WTC11 (cell line): ENCODE measurements around the gene HTRA1. TPM values are rescaled to one million over a fixed set of nuclear protein-coding genes. Genes with fewer than 3 reads are reported as not detected.

Source experiments
- ATAC-seq: fragments of 200-7000 bp; cut with Tn5 transposase; 2 replicates; pipeline ENCODE4 v1.10.0; 2021; ENCODE audit warnings: mild to moderate bottlenecking, moderate library complexity
- CTCF ChIA-PET: fragments of 300-600 bp; sonication (Branson Sonifier 250); formaldehyde crosslinking; loops from one replicate; lab custom pipeline; 2021; ENCODE audit warnings: antibody characterized with exemption; lab: Charles Lee
- POLR2A ChIA-PET: fragments of 350-600 bp; sonication (Branson Sonifier 250); formaldehyde crosslinking; loops from one replicate; lab custom pipeline; 2021; ENCODE audit warnings: antibody characterized with exemption; lab: Charles Lee
- DNase-seq: peaks from one replicate; pipeline ENCODE4 v3.0.0; 2021; ENCODE audit warnings: low spot score
- H3K27ac Mint-ChIP-seq: 2 replicates; pipeline ENCODE4 v1.8.0; 2021; ENCODE audit warnings: mixed read lengths
- H3K27me3 Mint-ChIP-seq: 2 replicates; pipeline ENCODE4 v1.8.0; 2021; ENCODE audit warnings: low read depth, mild to moderate bottlenecking, moderate library complexity, mixed read lengths
- H3K36me3 Mint-ChIP-seq: 2 replicates; pipeline ENCODE4 v1.8.0; 2021; ENCODE audit warnings: mixed read lengths
- H3K4me1 Mint-ChIP-seq: 2 replicates; pipeline ENCODE4 v1.8.0; 2022; ENCODE audit warnings: mixed read lengths
- H3K4me3 Mint-ChIP-seq: 2 replicates; pipeline ENCODE4 v1.8.0; 2021; ENCODE audit warnings: mild to moderate bottlenecking, moderate library complexity, mixed read lengths
- H3K9me3 Mint-ChIP-seq: 2 replicates; pipeline ENCODE4 v1.8.0; 2021; ENCODE audit warnings: mixed read lengths
- CDX4 ChIP-seq: fragments of 250-450 bp; sonication (Bioruptor Pico); IDR thresholded peaks from 2 replicates; pipeline ENCODE4 v1.9.0; 2021; ENCODE audit warnings: moderate library complexity, mild to moderate bottlenecking, inconsistent platforms, borderline replicate concordance
- E2F5 ChIP-seq: sonication (generic); formaldehyde crosslinking; IDR thresholded peaks from 2 replicates; pipeline ENCODE4 v1.8.1; 2022; ENCODE audit warnings: mild to moderate bottlenecking, moderate library complexity, missing genetic modification reagents
- ELF4 ChIP-seq: sonication (generic); formaldehyde crosslinking; IDR thresholded peaks from 2 replicates; pipeline ENCODE4 v1.8.1; 2022; ENCODE audit warnings: low read depth, mild to moderate bottlenecking, moderate library complexity, missing genetic modification reagents
- EMX1 ChIP-seq: fragments of 250-450 bp; sonication (Bioruptor Pico); IDR thresholded peaks from 2 replicates; pipeline ENCODE4 v1.8.0; 2021; ENCODE audit warnings: mild to moderate bottlenecking
- ESRRA ChIP-seq: sonication (generic); formaldehyde crosslinking; IDR thresholded peaks from 2 replicates; pipeline ENCODE4 v1.8.1; 2022; ENCODE audit warnings: mild to moderate bottlenecking, missing genetic modification reagents, borderline replicate concordance
- ETV6 ChIP-seq: sonication (generic); formaldehyde crosslinking; IDR thresholded peaks from 2 replicates; pipeline ENCODE4 v1.8.1; 2022; ENCODE audit warnings: mild to moderate bottlenecking, missing genetic modification reagents
- FOXJ3 ChIP-seq: sonication (generic); formaldehyde crosslinking; IDR thresholded peaks from 2 replicates; pipeline ENCODE4 v1.9.0; 2021; ENCODE audit warnings: missing genetic modification reagents, mild to moderate bottlenecking, borderline replicate concordance
- KAT7 ChIP-seq: sonication (generic); formaldehyde crosslinking; IDR thresholded peaks from 2 replicates; pipeline ENCODE4 v1.8.1; 2023; ENCODE audit warnings: missing genetic modification reagents, mild to moderate bottlenecking, borderline replicate concordance
- NR2C2 ChIP-seq: sonication (generic); formaldehyde crosslinking; IDR thresholded peaks from 2 replicates; pipeline ENCODE4 v1.8.0; 2022; ENCODE audit warnings: mild to moderate bottlenecking, missing genetic modification reagents
- NR3C1 ChIP-seq: sonication (generic); formaldehyde crosslinking; conservative IDR thresholded peaks from 2 replicates; pipeline ENCODE4 v1.8.1; 2023; ENCODE audit warnings: low read depth, mild to moderate bottlenecking, missing genetic modification reagents
- SOX15 ChIP-seq: fragments of 250-450 bp; sonication (Bioruptor Pico); IDR thresholded peaks from 2 replicates; pipeline ENCODE4 v1.9.0; 2021; ENCODE audit warnings: mild to moderate bottlenecking
- SP1 ChIP-seq: sonication (generic); formaldehyde crosslinking; conservative IDR thresholded peaks from 2 replicates; pipeline ENCODE4 v1.8.1; 2022; ENCODE audit warnings: missing genetic modification reagents
- TEAD1 ChIP-seq: sonication (generic); formaldehyde crosslinking; IDR thresholded peaks from 2 replicates; pipeline ENCODE4 v1.8.0; 2022; ENCODE audit warnings: mild to moderate bottlenecking, missing genetic modification reagents
- ZNF138 ChIP-seq: sonication (generic); formaldehyde crosslinking; conservative IDR thresholded peaks from 2 replicates; pipeline ENCODE4 v1.8.1; 2022; ENCODE audit warnings: mild to moderate bottlenecking, moderate library complexity, missing genetic modification reagents
- ZNF232 ChIP-seq: sonication (generic); formaldehyde crosslinking; IDR thresholded peaks from 2 replicates; pipeline ENCODE4 v1.8.0; 2022; ENCODE audit warnings: mild to moderate bottlenecking, missing genetic modification reagents
- ZNF671 ChIP-seq: fragments of 250-450 bp; sonication (Bioruptor Pico); IDR thresholded peaks from 2 replicates; pipeline ENCODE4 v1.8.0; 2021; ENCODE audit warnings: mild to moderate bottlenecking
- total RNA-seq: library from RNA; stranded (reverse); gene quantifications from 3 replicates; pipeline ENCODE4 v1.2.3, GENCODE V29; 2021
- TF ChIP-seq, protein P1 (sequence below): sonication (generic); formaldehyde crosslinking; IDR thresholded peaks from 2 replicates; pipeline ENCODE4 v1.8.1; 2022; ENCODE audit warnings: missing genetic modification reagents, borderline replicate concordance
- TF ChIP-seq, protein P2 (sequence below): fragments of 250-450 bp; sonication (Bioruptor Pico); IDR thresholded peaks from 2 replicates; pipeline ENCODE4 v1.8.0; 2021; ENCODE audit warnings: mild to moderate bottlenecking
- TF ChIP-seq, protein P3 (sequence below): fragments of 250-450 bp; sonication (Bioruptor Pico); IDR thresholded peaks from 2 replicates; pipeline ENCODE4 v2.1.2; 2022; ENCODE audit warnings: mild to moderate bottlenecking, moderate library complexity

Gene HTRA1
- total RNA-seq, 1 experiment from 2014 or later: 18.3 TPM

- Mint-ChIP-seq H3K9me3 (no peaks in the 10 kb centered on the region), H3K4me1 (no peaks in the 10 kb centered on the region), H3K27me3 (no peaks in the 10 kb centered on the region), H3K27ac (no peak overlapping the region), H3K4me3 (no peak overlapping the region), H3K36me3 (no peaks in the 10 kb centered on the region)
- ChIA-PET POLR2A (no interaction called here), CTCF (no interaction called here)
- ATAC-seq (no peak), DNase-seq (no peak)
- no peak for TF ChIP-seq ZNF232 (CRISPR knock-in tag)
These were observed 87.2 kb downstream of the HTRA1 start for GRCh38 chr10:122548407-122549085.

GRCh38 chr10:122549636-122550035, 88.3 kb downstream of the HTRA1 start:
- TF ChIP-seq EMX1 (CRISPR knock-in tag): no peak
- TF ChIP-seq CDX4 (CRISPR knock-in tag): no peak
- TF ChIP-seq SOX15: no peak
- TF ChIP-seq, protein P1, sequence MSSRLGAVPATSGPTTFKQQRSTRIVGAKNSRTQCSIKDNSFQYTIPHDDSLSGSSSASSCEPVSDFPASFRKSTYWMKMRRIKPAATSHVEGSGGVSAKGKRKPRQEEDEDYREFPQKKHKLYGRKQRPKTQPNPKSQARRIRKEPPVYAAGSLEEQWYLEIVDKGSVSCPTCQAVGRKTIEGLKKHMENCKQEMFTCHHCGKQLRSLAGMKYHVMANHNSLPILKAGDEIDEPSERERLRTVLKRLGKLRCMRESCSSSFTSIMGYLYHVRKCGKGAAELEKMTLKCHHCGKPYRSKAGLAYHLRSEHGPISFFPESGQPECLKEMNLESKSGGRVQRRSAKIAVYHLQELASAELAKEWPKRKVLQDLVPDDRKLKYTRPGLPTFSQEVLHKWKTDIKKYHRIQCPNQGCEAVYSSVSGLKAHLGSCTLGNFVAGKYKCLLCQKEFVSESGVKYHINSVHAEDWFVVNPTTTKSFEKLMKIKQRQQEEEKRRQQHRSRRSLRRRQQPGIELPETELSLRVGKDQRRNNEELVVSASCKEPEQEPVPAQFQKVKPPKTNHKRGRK (CRISPR knock-in tag): no peak
- TF ChIP-seq KAT7 (CRISPR knock-in tag): no peak
- no peak for TF ChIP-seq ESRRA
- no peak for TF ChIP-seq FOXJ3 (CRISPR knock-in tag)
- TF ChIP-seq TEAD1 (CRISPR knock-in tag): no peak
- TF ChIP-seq, protein P2, sequence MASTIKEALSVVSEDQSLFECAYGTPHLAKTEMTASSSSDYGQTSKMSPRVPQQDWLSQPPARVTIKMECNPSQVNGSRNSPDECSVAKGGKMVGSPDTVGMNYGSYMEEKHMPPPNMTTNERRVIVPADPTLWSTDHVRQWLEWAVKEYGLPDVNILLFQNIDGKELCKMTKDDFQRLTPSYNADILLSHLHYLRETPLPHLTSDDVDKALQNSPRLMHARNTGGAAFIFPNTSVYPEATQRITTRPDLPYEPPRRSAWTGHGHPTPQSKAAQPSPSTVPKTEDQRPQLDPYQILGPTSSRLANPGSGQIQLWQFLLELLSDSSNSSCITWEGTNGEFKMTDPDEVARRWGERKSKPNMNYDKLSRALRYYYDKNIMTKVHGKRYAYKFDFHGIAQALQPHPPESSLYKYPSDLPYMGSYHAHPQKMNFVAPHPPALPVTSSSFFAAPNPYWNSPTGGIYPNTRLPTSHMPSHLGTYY (CRISPR knock-in tag): no peak
- TF ChIP-seq ELF4: no peak
- POLR2A ChIA-PET: no interaction called here
- Mint-ChIP-seq H3K27me3 (no peaks in the 10 kb centered on the region; the same call in 1 of the 2 replicates), H3K4me3 (no peak overlapping the region), H3K27ac (no peak overlapping the region), H3K9me3 (no peaks in the 10 kb centered on the region), H3K4me1 (no peaks in the 10 kb centered on the region), H3K36me3 (no peaks in the 10 kb centered on the region)
- ATAC-seq (no peak), DNase-seq (no peak)
- CTCF ChIA-PET: interaction anchor here (1.1 kb wide), 1 partner anchor 16 kb away, joined by 3 read pairs; no protein-coding TSS in a partner anchor

DNA sequence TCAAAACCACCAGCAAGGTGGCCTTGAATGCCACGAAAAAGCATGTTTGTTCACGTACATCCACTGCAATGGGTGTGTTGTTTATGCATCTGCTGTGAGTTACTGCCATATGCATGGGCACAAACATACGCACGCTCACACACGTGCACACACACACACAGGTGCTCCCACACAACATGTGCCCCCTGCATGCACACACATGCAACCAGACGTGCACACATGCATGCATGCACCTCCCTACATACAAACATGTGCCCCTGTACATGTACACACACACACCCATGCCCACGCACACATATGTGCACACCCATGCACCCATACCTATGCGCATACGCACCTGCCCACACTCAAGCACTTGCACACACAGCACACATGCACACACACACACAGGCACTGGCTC, 89.1 kb downstream of the HTRA1 start:
- no peak for DNase-seq
- ATAC-seq: no peak
- Mint-ChIP-seq H3K9me3 (no peaks in the 10 kb centered on the region), H3K4me3 (no peak overlapping the region), H3K36me3 (no peaks in the 10 kb centered on the region), H3K27me3 (no peaks in the 10 kb centered on the region; the same call in 1 of the 2 replicates), H3K27ac (no peak overlapping the region), H3K4me1 (no peaks in the 10 kb centered on the region)
- CTCF ChIA-PET: no interaction called here
- TF ChIP-seq, protein P3, sequence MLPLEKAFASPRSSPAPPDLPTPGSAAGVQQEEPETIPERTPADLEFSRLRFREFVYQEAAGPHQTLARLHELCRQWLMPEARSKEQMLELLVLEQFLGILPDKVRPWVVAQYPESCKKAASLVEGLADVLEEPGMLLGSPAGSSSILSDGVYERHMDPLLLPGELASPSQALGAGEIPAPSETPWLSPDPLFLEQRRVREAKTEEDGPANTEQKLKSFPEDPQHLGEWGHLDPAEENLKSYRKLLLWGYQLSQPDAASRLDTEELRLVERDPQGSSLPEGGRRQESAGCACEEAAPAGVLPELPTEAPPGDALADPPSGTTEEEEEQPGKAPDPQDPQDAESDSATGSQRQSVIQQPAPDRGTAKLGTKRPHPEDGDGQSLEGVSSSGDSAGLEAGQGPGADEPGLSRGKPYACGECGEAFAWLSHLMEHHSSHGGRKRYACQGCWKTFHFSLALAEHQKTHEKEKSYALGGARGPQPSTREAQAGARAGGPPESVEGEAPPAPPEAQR (CRISPR knock-in tag): no peak
- TF ChIP-seq NR3C1 (CRISPR knock-in tag) (no peak), ZNF138 (CRISPR knock-in tag) (no peak), ZNF671 (no peak), E2F5 (CRISPR knock-in tag) (no peak), SP1 (no peak), NR2C2 (CRISPR knock-in tag) (no peak), ETV6 (CRISPR knock-in tag) (no peak)
- POLR2A ChIA-PET: no interaction called here
